H1 (cell line): ENCODE data around the gene C15orf62. TPM values are rescaled to one million over a fixed set of nuclear protein-coding genes. Genes with fewer than 3 reads are reported as not detected.

Experiments
- CBX8 ChIP-seq: fragments of 300-800, 300-1000 bp; sonication (generic); IDR thresholded peaks from 2 replicates; pipeline ENCODE4 v1.7.1; 2016; ENCODE audit warnings: low read depth, low read length, borderline replicate concordance
- GABPA ChIP-seq: IDR thresholded peaks from 2 replicates; pipeline ENCODE4 v1.6.1; 2011; ENCODE audit warnings: mild to moderate bottlenecking, low read length, moderate library complexity, borderline replicate concordance; ENCODE audit not compliant: insufficient read depth
- MAFK ChIP-seq: IDR thresholded peaks from 2 replicates; pipeline ENCODE4 v1.6.1; 2012; ENCODE audit warnings: low read depth, mild to moderate bottlenecking, improper control_type of control experiment, low read length
- polyA plus RNA-seq, 7 experiments: library from polyadenylated mRNA; depleted of rRNA in 3 of 7; stranded (reverse) in 5 of 7; unstranded in 2 of 7; fragments of >200 nt in 5 of 7; fragments of 200-250 nt in 2 of 7; gene quantifications; 1 replicate in 5 of 7; 2 replicates in 1 of 7; 4 replicates in 1 of 7; pipeline versions ENCODE4 v1.2.1 to v1.2.3, GENCODE V29; 2011 to 2013; ENCODE audit warnings: missing spikeins in 2 of 7, mixed read lengths in 2 of 7
- total RNA-seq: library from RNA; stranded (reverse); fragmentation: NEBNext Ultra II Directional; extraction: Animal tissue kit (Norgen Biotek cat#: 25700); gene quantifications from 2 replicates; pipeline ENCODE4 v1.2.1, GENCODE V29; 2021
- TF ChIP-seq, protein P1 (sequence below): IDR thresholded peaks from 2 replicates; pipeline ENCODE4 v1.6.1; 2012; ENCODE audit warnings: inconsistent platforms

C15orf62 gene
- total and polyA plus RNA-seq, 2 of the 8 experiments (the other 6 are each of a cell fraction or from before 2014, with no cell fraction given): 0.06 to 0.56 TPM

DNA sequence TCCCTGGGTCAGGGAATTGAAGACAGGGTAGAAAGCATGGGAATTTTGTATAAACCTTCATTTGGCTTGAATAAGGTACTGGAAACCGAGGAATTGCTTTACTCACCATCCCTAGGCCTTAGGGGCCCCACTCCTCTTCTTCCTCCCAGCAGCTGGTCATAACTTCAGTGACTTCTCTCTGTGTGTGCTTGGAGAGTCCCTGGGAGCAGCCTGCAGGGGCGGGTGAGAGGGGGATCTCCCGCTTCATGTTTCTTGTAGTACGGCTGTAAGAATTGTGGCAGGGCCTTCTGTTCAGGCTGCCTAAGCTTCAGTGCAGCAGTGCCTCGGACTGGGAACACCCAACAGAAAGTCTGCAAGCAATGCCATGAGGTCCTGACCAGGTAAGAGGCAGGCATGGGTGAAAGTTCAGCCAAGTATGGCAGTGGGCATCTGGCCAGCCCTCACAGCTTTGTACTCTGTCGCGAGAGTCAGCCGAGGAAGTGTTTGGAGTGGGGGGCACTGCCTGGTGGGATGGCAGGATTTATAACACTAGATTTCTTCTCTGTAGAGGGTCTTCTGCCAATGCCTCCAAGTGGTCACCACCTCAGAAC, 39.2 kb downstream of the C15orf62 start (continued):
- TF ChIP-seq GABPA: no peak
- TF ChIP-seq, protein P1, sequence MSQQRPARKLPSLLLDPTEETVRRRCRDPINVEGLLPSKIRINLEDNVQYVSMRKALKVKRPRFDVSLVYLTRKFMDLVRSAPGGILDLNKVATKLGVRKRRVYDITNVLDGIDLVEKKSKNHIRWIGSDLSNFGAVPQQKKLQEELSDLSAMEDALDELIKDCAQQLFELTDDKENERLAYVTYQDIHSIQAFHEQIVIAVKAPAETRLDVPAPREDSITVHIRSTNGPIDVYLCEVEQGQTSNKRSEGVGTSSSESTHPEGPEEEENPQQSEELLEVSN: no peak
- no peak for TF ChIP-seq MAFK
- TF ChIP-seq CBX8: no peak
